AG04449 (cell line): ENCODE results near the gene NAA25.
"Not testable (repeated sequence)": the region's sequence is repeated elsewhere in the genome, so short reads cannot be mapped to it uniquely, and the experiment has no call there.

Experiments
- CTCF ChIA-PET: fragments of 350-600 bp; formaldehyde crosslinking; extraction: SDS; loops from one replicate; lab custom pipeline; 2021; ENCODE audit warnings: antibody characterized with exemption; lab: Yijun Ruan, JAX
- POLR2A ChIA-PET: fragments of 400-600, 350-600 bp; formaldehyde crosslinking; extraction: SDS; loops from one replicate; lab custom pipeline; 2020; ENCODE audit warnings: antibody characterized with exemption, inconsistent platforms; lab: Yijun Ruan, JAX
- DNase-seq: peaks from one replicate; pipeline ENCODE4 v3.0.0-alpha.2; 2010; ENCODE audit warnings: low read depth, low spot score
- H3K4me3 ChIP-seq: 2 replicates; pipeline ENCODE4 v1.5.1; 2011; ENCODE audit warnings: low read depth, mild to moderate bottlenecking, control low read depth, low read length
- CTCF ChIP-seq: IDR thresholded peaks from one replicate; pipeline ENCODE4 v1.5.1; 2011; ENCODE audit warnings: mild to moderate bottlenecking, moderate library complexity, low read length, control low read depth, inconsistent platforms; ENCODE audit not compliant: insufficient read depth; ENCODE audit errors: missing control alignments

The NAA25 gene

GRCh38 chr12:112010415-112011344 is 97.9 kb downstream of the NAA25 start:
- no peak overlapping the region for H3K4me3 ChIP-seq
- DNase-seq = no peak
- ChIA-PET POLR2A (no interaction called here), CTCF (interaction anchor here (1.0 kb wide), 1 partner anchor 10 kb away, joined by 4 read pairs; no protein-coding TSS in a partner anchor)
- no peak for TF ChIP-seq CTCF

GRCh38 chr12:112009596-112009995 is 99.0 kb downstream of the NAA25 start:
- CTCF ChIA-PET = interaction anchor here (1.0 kb wide), 1 partner anchor 9 kb away, joined by 4 read pairs; no protein-coding TSS in a partner anchor
- H3K4me3 ChIP-seq, POLR2A ChIA-PET: not testable (repeated sequence)

GRCh38 chr12:112008918-112009317 is 99.7 kb downstream of the NAA25 start:
- ChIA-PET CTCF (no interaction called here), POLR2A (no interaction called here)
- DNase-seq = no peak
- TF ChIP-seq CTCF = no peak
- no peak overlapping the region for H3K4me3 ChIP-seq

More at GRCh38 chr12:112009596-112009995, 99.0 kb downstream of the NAA25 start:
- DNase-seq = not testable (repeated sequence)

- TF ChIP-seq CTCF = no peak
- ChIA-PET CTCF (no interaction called here), POLR2A (no interaction called here)
- no peak overlapping the region for H3K4me3 ChIP-seq
- no peak for DNase-seq
Measured at GRCh38 chr12:112007945-112008344, 100.6 kb downstream of the NAA25 start.

- POLR2A ChIA-PET = no interaction called here
- H3K4me3 ChIP-seq = no peak overlapping the region
- no peak for TF ChIP-seq CTCF
- CTCF ChIA-PET = no interaction called here
- DNase-seq = no peak
Measured at GRCh38 chr12:112005419-112006395, 102.9 kb downstream of the NAA25 start.

GRCh38 chr12:112004041-112004440 is 104.5 kb downstream of the NAA25 start:
- no peak for DNase-seq
- H3K4me3 ChIP-seq = no peak overlapping the region
- TF ChIP-seq CTCF = no peak
- POLR2A ChIA-PET = no interaction called here
- CTCF ChIA-PET = interaction anchor here (2.6 kb wide), 1 partner anchor 9 kb away, joined by 11 read pairs; the partner anchor contains the start of genes ERP29 and TMEM116
